Stomach smooth muscle (tissue), 2 donors: ENCODE data around the gene UIMC1.
A peak's percentile ranks its signal among the peaks of the same experiment; 100 is the strongest.

Experiments used
- H3K27ac ChIP-seq: one replicate; pipeline ENCODE4 v1.7.0; 2013; ENCODE audit warnings: mild to moderate bottlenecking, low read length, inconsistent platforms
- H3K27me3 ChIP-seq, 2 donors: one replicate each; pipeline ENCODE4 v1.7.0; 2013; ENCODE audit warnings: low read length in 2 of 2; ENCODE audit not compliant: insufficient read depth in 2 of 2, control insufficient read depth in 1 of 2
- H3K36me3 ChIP-seq, 2 donors: one replicate each; pipeline ENCODE4 v1.7.0; 2013; ENCODE audit warnings: low read length in 2 of 2; ENCODE audit not compliant: control insufficient read depth in 2 of 2, insufficient read depth in 2 of 2
- H3K4me1 ChIP-seq: one replicate; pipeline ENCODE4 v1.7.0; 2013; ENCODE audit warnings: low read length; ENCODE audit not compliant: control insufficient read depth, insufficient read depth
- H3K4me3 ChIP-seq, 2 donors: one replicate each; pipeline ENCODE4 v1.7.0; 2013; ENCODE audit warnings: low read length in 2 of 2
- H3K9ac ChIP-seq, 2 donors: one replicate each; pipeline ENCODE4 v1.7.0; 2013; ENCODE audit warnings: low read length in 2 of 2, mild to moderate bottlenecking in 1 of 2
- H3K9me3 ChIP-seq, 2 donors: one replicate each; pipeline ENCODE4 v1.7.0; 2013; ENCODE audit warnings: low read length in 2 of 2; ENCODE audit not compliant: control insufficient read depth in 2 of 2
- donor health status: healthy.
- donor health status: Pancreatic carcinoma.

The UIMC1 gene

DNA sequence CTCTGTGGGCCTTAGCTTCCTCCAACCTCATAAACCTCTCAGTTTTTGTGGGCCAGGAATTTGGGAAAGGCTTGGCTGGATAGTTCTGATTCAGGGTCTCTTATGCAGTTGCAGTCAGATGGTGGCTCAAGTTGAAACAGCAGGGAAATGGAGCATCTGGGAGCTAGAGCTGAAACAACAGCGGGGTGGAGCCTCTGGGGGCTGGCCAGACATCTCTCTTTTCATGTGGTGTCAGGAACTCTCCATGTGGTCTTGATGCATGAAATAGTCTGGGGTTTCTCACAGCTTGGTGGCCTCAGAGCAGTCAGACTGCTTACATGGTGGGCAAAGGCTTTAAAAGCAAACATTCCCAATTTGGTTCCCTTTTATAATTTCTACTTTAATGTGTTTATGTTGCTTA, 29.4 kb upstream of the UIMC1 start:
- no peaks in the 10 kb centered on the region for H3K27me3 ChIP-seq

DNA sequence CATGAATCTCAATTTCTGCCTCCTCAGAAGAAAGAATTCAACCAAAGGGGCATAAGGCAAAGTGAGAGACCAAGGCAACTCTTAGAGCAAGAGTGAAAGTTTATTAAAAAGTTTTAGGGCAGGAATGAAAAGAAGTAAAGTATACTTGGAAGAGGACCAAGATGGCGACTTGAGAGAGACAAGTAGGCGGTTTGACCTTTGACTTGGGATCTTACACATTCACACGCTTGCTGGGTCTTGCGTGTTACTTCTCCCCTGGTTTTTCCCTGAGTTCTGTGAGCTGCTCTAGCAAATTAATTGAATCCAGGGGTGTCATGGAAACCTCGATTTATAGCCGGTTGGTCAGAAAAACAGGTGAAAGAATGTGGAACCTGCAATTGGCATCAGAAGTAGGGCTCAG, 22.9 kb upstream of the UIMC1 start:
- no peaks in the 10 kb centered on the region for H3K9me3 ChIP-seq
- H3K27ac ChIP-seq = no peak overlapping the region
- no peaks in the 10 kb centered on the region for H3K4me1 ChIP-seq
- H3K36me3 ChIP-seq = peaks cover 0 to 2% of the 10 kb centered on the region in 2 donors
- no peaks in the 10 kb centered on the region for H3K27me3 ChIP-seq
- no peak overlapping the region for H3K4me3 ChIP-seq
- H3K9ac ChIP-seq = no peak overlapping the region

More for the DNA sequence above, 29.4 kb upstream of the UIMC1 start:
- peaks cover 0 to 2% of the 10 kb centered on the region in 2 donors for H3K36me3 ChIP-seq
- no peaks in the 10 kb centered on the region for H3K4me1 ChIP-seq
- no peak overlapping the region for H3K4me3 ChIP-seq
- H3K9ac ChIP-seq = no peak overlapping the region
- H3K9me3 ChIP-seq = no peaks in the 10 kb centered on the region
- no peak overlapping the region for H3K27ac ChIP-seq

GRCh38 chr5:177027665-177028064, 21.1 kb upstream of the UIMC1 start:
- Histone ChIP-seq H3K4me3 (no peak overlapping the region), H3K9ac (no peak overlapping the region), H3K36me3 (no peaks in the 10 kb centered on the region), H3K9me3 (no peaks in the 10 kb centered on the region), H3K27me3 (no peaks in the 10 kb centered on the region), H3K4me1 (peaks cover 10% of the 10 kb centered on the region), H3K27ac (no peak overlapping the region)

GRCh38 chr5:177025101-177025601, 18.6 kb upstream of the UIMC1 start:
- Histone ChIP-seq H3K36me3 (no peaks in the 10 kb centered on the region), H3K27me3 (no peaks in the 10 kb centered on the region), H3K9me3 (no peaks in the 10 kb centered on the region), H3K27ac (no peak overlapping the region), H3K9ac (no peak overlapping the region), H3K4me1 (peaks cover 15% of the 10 kb centered on the region), H3K4me3 (no peak overlapping the region)

GRCh38 chr5:177024559-177024958, 18.0 kb upstream of the UIMC1 start:
- H3K9ac ChIP-seq = no peak overlapping the region
- no peaks in the 10 kb centered on the region for H3K36me3 ChIP-seq
- no peak overlapping the region for H3K27ac ChIP-seq
- no peaks in the 10 kb centered on the region for H3K9me3 ChIP-seq
- no peak overlapping the region for H3K4me3 ChIP-seq
- peaks cover 15% of the 10 kb centered on the region for H3K4me1 ChIP-seq
- no peaks in the 10 kb centered on the region for H3K27me3 ChIP-seq

GRCh38 chr5:177023303-177023664, 16.7 kb upstream of the UIMC1 start:
- peaks cover 15% of the 10 kb centered on the region for H3K4me1 ChIP-seq
- no peaks in the 10 kb centered on the region for H3K27me3 ChIP-seq
- no peaks in the 10 kb centered on the region for H3K36me3 ChIP-seq
- H3K4me3 ChIP-seq = peak overlapping the region; percentile 94 to 97
- H3K9me3 ChIP-seq = no peaks in the 10 kb centered on the region
- peak overlapping the region; percentile 84 to 97 for H3K9ac ChIP-seq
- H3K27ac ChIP-seq = peak overlapping the region; percentile 85

- H3K9ac ChIP-seq = peak within 1 kb of the TSS; percentile 84 to 97
- peak within 1 kb of the TSS; percentile 94 to 97 for H3K4me3 ChIP-seq
- no peaks in the 10 kb centered on the region for H3K36me3 ChIP-seq
- peak within 1 kb of the TSS; percentile 85 for H3K27ac ChIP-seq
- no peaks in the 10 kb centered on the region for H3K27me3 ChIP-seq
- H3K9me3 ChIP-seq = no peaks in the 10 kb centered on the region
- peaks cover 15% of the 10 kb centered on the region for H3K4me1 ChIP-seq
Observed at GRCh38 chr5:177022386-177023302, 16.1 kb upstream of the UIMC1 start, which contains the start of gene ZNF346. Gene ZNF346, plus strand, starts transcription at chr5:177022696. Its CDS starts 43 bp downstream, at chr5:177022739.

GRCh38 chr5:177020033-177020432, 13.5 kb upstream of the UIMC1 start:
- peaks cover 15% of the 10 kb centered on the region for H3K4me1 ChIP-seq
- no peaks in the 10 kb centered on the region for H3K36me3 ChIP-seq
- H3K9ac ChIP-seq = no peak overlapping the region
- no peaks in the 10 kb centered on the region for H3K27me3 ChIP-seq
- no peak overlapping the region for H3K4me3 ChIP-seq
- no peaks in the 10 kb centered on the region for H3K9me3 ChIP-seq
- H3K27ac ChIP-seq = no peak overlapping the region

GRCh38 chr5:177018341-177018740, 11.8 kb upstream of the UIMC1 start:
- no peaks in the 10 kb centered on the region for H3K9me3 ChIP-seq
- H3K27me3 ChIP-seq = no peaks in the 10 kb centered on the region
- no peak overlapping the region for H3K27ac ChIP-seq
- H3K4me3 ChIP-seq = no peak overlapping the region
- H3K9ac ChIP-seq = no peak overlapping the region
- H3K4me1 ChIP-seq = peaks cover 17% of the 10 kb centered on the region
- H3K36me3 ChIP-seq = no peaks in the 10 kb centered on the region

DNA sequence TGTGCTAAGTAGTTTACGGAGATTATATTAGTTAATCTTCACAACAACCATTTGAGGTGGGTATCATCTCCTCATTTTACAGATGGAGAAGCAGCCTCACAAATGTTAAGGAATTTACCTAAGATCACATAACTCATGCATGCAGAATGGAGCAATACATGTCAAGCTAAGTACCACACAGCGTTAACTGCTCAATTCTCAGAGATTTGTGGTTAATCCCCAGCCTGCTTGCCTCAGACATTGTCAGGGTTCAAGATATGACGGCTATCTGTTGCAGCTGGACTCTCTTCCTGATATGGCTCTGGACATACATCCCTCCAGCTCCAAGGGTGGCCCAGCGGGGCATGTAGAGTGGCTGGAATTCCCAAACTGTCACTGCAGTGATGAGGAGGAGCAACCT, 8.6 kb upstream of the UIMC1 start:
- Histone ChIP-seq H3K9me3 (no peaks in the 10 kb centered on the region), H3K4me1 (peaks cover 12% of the 10 kb centered on the region), H3K36me3 (no peaks in the 10 kb centered on the region)

DNA sequence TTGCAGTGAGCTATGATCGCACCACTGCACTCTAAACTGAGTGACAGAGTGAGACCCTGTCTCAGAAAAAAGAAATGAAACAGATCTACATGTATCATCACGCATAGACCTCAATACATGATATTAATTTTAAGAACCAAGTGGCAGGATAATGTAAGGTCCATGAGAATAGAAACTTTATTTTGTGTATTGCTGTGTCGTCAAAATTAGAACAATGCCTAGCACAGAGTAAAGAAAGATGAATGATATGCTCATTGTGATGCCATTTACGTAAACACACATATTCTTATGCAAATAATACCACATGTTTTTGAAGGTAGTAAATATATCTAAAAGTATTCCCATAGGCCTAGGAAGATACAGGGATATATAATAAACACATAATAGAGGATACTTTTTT, 3.6 kb upstream of the UIMC1 start:
- no peaks in the 10 kb centered on the region for H3K27me3 ChIP-seq
- H3K4me1 ChIP-seq = peaks cover 13% of the 10 kb centered on the region
- H3K36me3 ChIP-seq = no peaks in the 10 kb centered on the region
- H3K9ac ChIP-seq = no peak overlapping the region
- H3K4me3 ChIP-seq = no peak overlapping the region
- no peaks in the 10 kb centered on the region for H3K9me3 ChIP-seq
- H3K27ac ChIP-seq = no peak overlapping the region

More for the DNA sequence above, 8.6 kb upstream of the UIMC1 start:
- H3K27ac ChIP-seq = no peak overlapping the region
- H3K27me3 ChIP-seq = no peaks in the 10 kb centered on the region
- H3K4me3 ChIP-seq = no peak overlapping the region
- H3K9ac ChIP-seq = no peak overlapping the region
